Mesenchymal stem cell (in vitro differentiated cells and primary cell): Measurements from ENCODE around the gene RIMBP2.

ENCODE experiments used
- DNase-seq: peaks from one replicate; pipeline ENCODE4 v3.0.0-alpha.2; 2013
- H2AFZ ChIP-seq: one replicate; pipeline ENCODE4 v1.6.1; 2013; ENCODE audit warnings: low read depth, mild to moderate bottlenecking, control low read depth, inconsistent platforms, low read length, moderate library complexity
- H2AK5ac ChIP-seq: 2 replicates; pipeline ENCODE4 v1.6.1; 2013; ENCODE audit warnings: low read length, moderate library complexity, mild to moderate bottlenecking, inconsistent platforms; ENCODE audit not compliant: severe bottlenecking
- H2BK120ac ChIP-seq: one replicate; pipeline ENCODE4 v1.6.1; 2013; ENCODE audit warnings: low read depth, mild to moderate bottlenecking, inconsistent platforms, low read length, moderate library complexity
- H2BK12ac ChIP-seq, 2 experiments: one replicate each; pipeline ENCODE4 v1.6.1; 2013; ENCODE audit warnings: inconsistent platforms in 2 of 2, low read length in 2 of 2, mild to moderate bottlenecking in 2 of 2, moderate library complexity in 2 of 2, control low read depth in 1 of 2
- H2BK15ac ChIP-seq: one replicate; pipeline ENCODE4 v1.6.1; 2013; ENCODE audit warnings: mild to moderate bottlenecking, low read depth, inconsistent platforms; ENCODE audit not compliant: poor library complexity, severe bottlenecking
- H2BK5ac ChIP-seq: 2 replicates; pipeline ENCODE4 v1.6.1; 2013; ENCODE audit warnings: low read depth, mild to moderate bottlenecking, low read length, control low read depth, inconsistent platforms; ENCODE audit not compliant: poor library complexity, severe bottlenecking
- H3K14ac ChIP-seq, 2 experiments: one replicate each; pipeline ENCODE4 v1.6.1; 2013; ENCODE audit warnings: inconsistent platforms in 2 of 2, low read length in 2 of 2, control low read depth in 1 of 2, mild to moderate bottlenecking in 1 of 2, moderate library complexity in 1 of 2
- H3K18ac ChIP-seq, 2 experiments: one replicate each; pipeline ENCODE4 v1.6.1; 2013; ENCODE audit warnings: inconsistent platforms in 2 of 2, low read length in 2 of 2, control low read depth in 1 of 2, low read depth in 1 of 2, mild to moderate bottlenecking in 1 of 2
- H3K23ac ChIP-seq, 2 experiments: one replicate each; pipeline ENCODE4 v1.6.1; 2013; ENCODE audit warnings: inconsistent platforms in 2 of 2, low read length in 2 of 2, mild to moderate bottlenecking in 2 of 2, moderate library complexity in 2 of 2, control low read depth in 1 of 2
- H3K27ac ChIP-seq: 2 replicates; pipeline ENCODE4 v1.5.1; 2013; ENCODE audit warnings: mild to moderate bottlenecking, moderate library complexity, low read length, control low read depth, inconsistent platforms; ENCODE audit not compliant: poor library complexity, severe bottlenecking
- H3K27me3 ChIP-seq, 2 experiments: 2 replicates each; pipeline versions ENCODE4 v1.6.1 to v1.7.0; 2013; ENCODE audit warnings: low read length in 2 of 2, mild to moderate bottlenecking in 2 of 2, moderate library complexity in 2 of 2, control low read depth in 1 of 2, inconsistent platforms in 1 of 2; ENCODE audit not compliant: control insufficient read depth in 1 of 2, insufficient read depth in 1 of 2
- H3K36me3 ChIP-seq, 2 experiments: 2 replicates each; pipeline versions ENCODE4 v1.6.1 to v1.7.0; 2013; ENCODE audit warnings: low read length in 2 of 2, control low read depth in 1 of 2, inconsistent platforms in 1 of 2, low read depth in 1 of 2, mild to moderate bottlenecking in 1 of 2; ENCODE audit not compliant: insufficient read depth in 2 of 2, control insufficient read depth in 1 of 2
- H3K4ac ChIP-seq, 2 experiments: one replicate each; pipeline ENCODE4 v1.6.1; 2013; ENCODE audit warnings: inconsistent platforms in 2 of 2, low read length in 2 of 2, mild to moderate bottlenecking in 2 of 2, moderate library complexity in 2 of 2, control low read depth in 1 of 2, low read depth in 1 of 2
- H3K4me1 ChIP-seq: 2 replicates; pipeline ENCODE4 v1.6.1; 2013; ENCODE audit warnings: low read depth, low read length, control low read depth; ENCODE audit not compliant: control insufficient read depth, insufficient read depth
- H3K4me2 ChIP-seq: 2 replicates; pipeline ENCODE4 v1.6.1; 2013; ENCODE audit warnings: low read length, mild to moderate bottlenecking, inconsistent platforms; ENCODE audit not compliant: poor library complexity, severe bottlenecking
- H3K4me3 ChIP-seq, 2 experiments: 2 replicates each; pipeline versions ENCODE4 v1.5.1 to v1.7.0; 2013; ENCODE audit warnings: low read length in 2 of 2, mild to moderate bottlenecking in 2 of 2, control low read depth in 1 of 2, low read depth in 1 of 2; ENCODE audit not compliant: insufficient read depth in 1 of 2
- H3K79me1 ChIP-seq: replicated peaks from 2 replicates; pipeline ENCODE4 v1.6.1; 2013; ENCODE audit warnings: mild to moderate bottlenecking, control low read depth, low read length, inconsistent platforms; ENCODE audit not compliant: poor library complexity, severe bottlenecking
- H3K9ac ChIP-seq: 2 replicates; pipeline ENCODE4 v1.7.0; 2013; ENCODE audit warnings: mild to moderate bottlenecking, low read length, moderate library complexity
- H3K9me3 ChIP-seq: 2 replicates; pipeline ENCODE4 v1.7.0; 2013; ENCODE audit warnings: mild to moderate bottlenecking, low read length; ENCODE audit not compliant: control insufficient read depth
- H4K8ac ChIP-seq: one replicate; pipeline ENCODE4 v1.6.1; 2013; ENCODE audit warnings: inconsistent platforms, mild to moderate bottlenecking, low read length, moderate library complexity
- H4K91ac ChIP-seq: one replicate; pipeline ENCODE4 v1.6.1; 2013; ENCODE audit warnings: mild to moderate bottlenecking, low read length, inconsistent platforms
- WGBS: methylation state at CpG from one replicate; pipeline ENCODE4 v1.1.7; 2013; ENCODE audit warnings: mixed read lengths; 5-methylcytosine and 5-hydroxymethylcytosine counted together

The RIMBP2 gene

DNA sequence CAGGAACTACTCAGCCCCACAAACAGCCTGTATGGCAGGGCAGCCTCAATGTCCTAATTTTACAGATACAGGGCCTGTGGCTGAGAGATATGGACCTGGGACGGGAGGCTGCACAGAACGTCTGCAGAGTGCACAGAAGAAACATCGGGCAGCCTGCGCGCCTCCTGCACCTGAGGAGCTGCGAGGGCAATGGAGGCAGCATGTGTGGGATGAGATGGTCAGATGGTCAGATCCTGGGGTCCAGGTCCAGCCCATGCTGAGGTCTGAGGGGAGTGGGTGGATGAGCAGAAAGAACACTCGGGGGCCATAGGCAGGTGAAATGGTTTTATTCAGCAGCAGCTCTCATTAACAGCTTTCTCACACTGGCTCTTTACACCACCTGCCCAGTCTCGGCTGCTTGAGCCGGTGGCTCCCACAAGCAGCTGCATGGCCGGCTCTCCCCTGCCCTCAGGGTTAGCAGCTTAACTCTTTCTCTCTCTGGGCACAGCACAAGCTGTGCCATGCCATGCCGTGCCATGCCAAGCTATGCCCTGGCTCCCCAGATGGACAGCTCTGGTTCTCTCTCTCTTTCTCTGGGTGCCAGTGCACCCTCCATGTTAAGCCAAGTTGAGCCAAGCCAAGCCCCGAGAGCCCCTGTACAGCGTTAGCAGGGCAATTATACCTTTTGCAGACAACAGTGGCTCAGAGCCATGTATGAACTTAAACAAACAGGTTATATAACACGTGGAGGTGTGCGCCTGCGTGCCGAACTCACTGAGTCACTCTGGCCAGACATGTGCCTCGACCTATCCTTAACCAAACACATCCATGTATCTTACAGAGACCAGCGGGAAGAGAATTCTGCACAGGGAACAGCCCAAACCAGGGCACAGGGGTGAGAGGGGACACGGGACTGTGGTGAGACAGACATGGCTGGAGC, 47.6 kb downstream of the RIMBP2 start:
- H2BK15ac ChIP-seq = no peak overlapping the region
- no peak overlapping the region for H4K91ac ChIP-seq
- no peaks in the 10 kb centered on the region for H3K27me3 ChIP-seq
- no peak for DNase-seq
- H3K14ac ChIP-seq = no peak overlapping the region
- no peak overlapping the region for H2AK5ac ChIP-seq
- 85% methylated on average over 20 of the region's 20 CpGs for WGBS
- H3K4me2 ChIP-seq = no peak overlapping the region
- no peak overlapping the region for H3K27ac ChIP-seq
- H3K4me1 ChIP-seq = no peaks in the 10 kb centered on the region
- no peak overlapping the region for H2BK5ac ChIP-seq
- H3K79me1 ChIP-seq = no peaks in the 10 kb centered on the region
- no peak overlapping the region for H2BK12ac ChIP-seq
- H3K9me3 ChIP-seq = no peaks in the 10 kb centered on the region
- H4K8ac ChIP-seq = no peak overlapping the region
- no peak overlapping the region for H3K9ac ChIP-seq
- H3K4ac ChIP-seq = no peak overlapping the region
- no peak overlapping the region for H3K4me3 ChIP-seq
- no peak overlapping the region for H2AFZ ChIP-seq
- H3K36me3 ChIP-seq = no peaks in the 10 kb centered on the region
- no peak overlapping the region for H3K23ac ChIP-seq
- no peak overlapping the region for H2BK120ac ChIP-seq
- no peak overlapping the region for H3K18ac ChIP-seq

DNA sequence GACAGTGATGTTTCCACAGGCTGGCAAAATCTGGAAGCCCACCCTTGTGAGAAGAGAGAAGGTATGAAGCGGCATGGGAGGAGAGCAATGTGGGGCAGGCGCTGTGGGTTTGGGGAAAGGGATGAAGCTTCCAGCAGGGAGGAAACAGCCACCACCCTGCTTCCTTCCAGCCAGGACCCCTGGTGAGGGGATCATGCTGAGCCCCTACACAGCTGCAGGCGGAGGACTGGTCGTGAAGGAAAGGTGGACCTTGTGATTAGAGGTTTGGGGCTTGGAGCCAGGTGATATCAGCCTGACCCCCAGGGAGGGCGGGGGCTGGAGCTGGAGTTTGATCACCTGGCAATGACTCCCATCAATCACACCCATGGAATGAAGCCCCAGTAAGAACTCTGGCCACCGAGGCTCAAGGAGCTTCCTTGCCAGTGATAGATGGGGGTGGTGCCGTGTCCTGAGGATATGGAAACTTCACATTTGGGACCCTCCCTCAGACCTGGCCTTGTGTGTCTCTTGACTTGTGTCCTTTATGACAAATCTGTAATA, 48.6 kb downstream of the RIMBP2 start:
- Histone ChIP-seq H3K23ac (no peak overlapping the region), H2BK120ac (no peak overlapping the region), H3K27me3 (no peaks in the 10 kb centered on the region), H4K91ac (no peak overlapping the region), H2AFZ (no peak overlapping the region), H3K4ac (no peak overlapping the region), H3K4me2 (no peak overlapping the region), H3K9ac (no peak overlapping the region), H2BK12ac (no peak overlapping the region), H3K9me3 (no peaks in the 10 kb centered on the region), H2BK15ac (no peak overlapping the region), H3K36me3 (no peaks in the 10 kb centered on the region), H3K14ac (no peak overlapping the region), H3K18ac (no peak overlapping the region), H3K27ac (no peak overlapping the region), H2AK5ac (no peak overlapping the region), H3K4me3 (no peak overlapping the region), H4K8ac (no peak overlapping the region), H3K79me1 (no peaks in the 10 kb centered on the region), H2BK5ac (no peak overlapping the region), H3K4me1 (no peaks in the 10 kb centered on the region)
- WGBS = 80% methylated on average over 6 of the region's 7 CpGs
- DNase-seq = no peak

DNA sequence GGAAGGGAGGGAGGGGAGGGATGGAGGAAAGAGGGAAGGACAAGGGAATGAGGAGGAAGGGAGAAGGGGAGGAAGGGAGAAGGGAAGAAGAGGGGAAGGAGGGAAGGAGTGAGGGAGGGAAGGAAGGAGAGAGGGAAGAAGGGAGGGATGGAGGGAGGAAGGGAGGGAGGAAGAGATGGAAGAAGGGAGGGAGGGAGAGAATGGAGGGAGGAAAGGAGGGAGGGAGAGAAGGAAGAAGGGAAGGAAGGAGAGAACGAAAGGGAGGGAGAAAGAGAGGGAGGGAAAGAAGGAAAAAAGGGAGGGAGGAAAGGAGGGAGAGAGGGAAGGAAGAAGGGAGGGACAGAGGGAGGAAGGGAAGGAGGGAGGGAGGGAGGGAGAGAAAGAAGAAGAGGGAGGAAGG, 49.5 kb downstream of the RIMBP2 start:
- Histone ChIP-seq H3K27ac (no peak overlapping the region), H2AFZ (no peak overlapping the region), H3K14ac (no peak overlapping the region), H2BK120ac (no peak overlapping the region), H3K9ac (no peak overlapping the region), H3K27me3 (no peaks in the 10 kb centered on the region), H4K8ac (no peak overlapping the region), H2BK12ac (no peak overlapping the region), H2BK15ac (no peak overlapping the region), H3K4me2 (no peak overlapping the region), H2BK5ac (no peak overlapping the region), H2AK5ac (no peak overlapping the region), H3K4ac (no peak overlapping the region), H3K4me3 (no peak overlapping the region), H3K18ac (no peak overlapping the region), H3K9me3 (no peaks in the 10 kb centered on the region), H3K4me1 (no peaks in the 10 kb centered on the region), H4K91ac (no peak overlapping the region), H3K23ac (no peak overlapping the region), H3K36me3 (no peaks in the 10 kb centered on the region), H3K79me1 (no peaks in the 10 kb centered on the region)
- no peak for DNase-seq
- 35% methylated on average over 1 of the region's 1 CpG for WGBS

DNA sequence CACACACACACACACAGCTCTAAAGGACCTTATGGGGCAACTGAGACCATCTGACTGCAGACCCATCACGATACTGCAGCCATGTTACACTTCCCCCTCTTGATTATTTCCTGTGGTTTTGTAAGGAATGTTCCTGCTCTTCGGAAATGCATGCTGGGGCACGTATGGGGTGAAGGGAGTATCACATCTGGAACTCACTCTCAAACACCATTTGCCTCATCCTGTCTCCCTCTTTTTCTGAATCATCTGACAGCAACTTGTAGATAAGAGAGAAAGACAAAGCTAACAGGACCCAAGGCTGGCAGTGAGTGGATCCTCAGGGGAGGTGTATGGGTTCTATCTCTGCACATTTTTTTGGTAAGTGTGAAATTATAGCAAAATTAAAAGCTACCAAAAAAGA, 50.3 kb downstream of the RIMBP2 start:
- H3K9me3 ChIP-seq = no peaks in the 10 kb centered on the region
- no CpG with 5 or more reads among the region's 3 CpGs for WGBS
- DNase-seq = no peak
- no peak overlapping the region for H2BK5ac ChIP-seq
- H3K9ac ChIP-seq = no peak overlapping the region
- no peaks in the 10 kb centered on the region for H3K4me1 ChIP-seq
- no peak overlapping the region for H4K8ac ChIP-seq
- H2BK120ac ChIP-seq = no peak overlapping the region
- no peak overlapping the region for H3K27ac ChIP-seq
- H3K36me3 ChIP-seq = no peaks in the 10 kb centered on the region
- H3K27me3 ChIP-seq = no peaks in the 10 kb centered on the region
- H3K4me3 ChIP-seq = no peak overlapping the region
- no peaks in the 10 kb centered on the region for H3K79me1 ChIP-seq
- no peak overlapping the region for H2AFZ ChIP-seq
- H3K4ac ChIP-seq = no peak overlapping the region
- H3K23ac ChIP-seq = no peak overlapping the region
- H2AK5ac ChIP-seq = no peak overlapping the region
- no peak overlapping the region for H3K18ac ChIP-seq
- H3K14ac ChIP-seq = no peak overlapping the region
- no peak overlapping the region for H4K91ac ChIP-seq
- no peak overlapping the region for H2BK15ac ChIP-seq
- no peak overlapping the region for H3K4me2 ChIP-seq
- H2BK12ac ChIP-seq = no peak overlapping the region
